ENCODE data around the gene TNNT3. TPM values are rescaled to one million over a fixed set of nuclear protein-coding genes. Genes with fewer than 3 reads are reported as not detected.

The TNNT3 gene
- total RNA-seq, 1 donor from 2014 or later, result 1.3 TPM

DNA sequence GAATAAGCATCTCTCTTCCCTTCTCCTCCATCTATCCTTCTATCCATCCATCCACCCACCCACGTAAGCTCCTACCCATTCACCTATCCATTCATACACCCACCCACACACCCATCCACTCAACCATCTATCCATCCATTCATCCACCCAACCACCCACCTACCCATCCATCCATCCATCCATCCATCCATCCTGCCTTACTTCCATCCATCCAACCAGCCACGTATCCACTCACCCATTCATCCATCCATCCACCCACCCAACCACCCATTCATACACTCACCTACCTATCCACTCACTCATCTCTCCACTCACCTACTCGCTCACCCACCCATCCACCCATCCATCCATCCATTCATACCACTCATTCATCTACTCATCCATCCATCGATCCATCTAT is 13.2 kb downstream of the TNNT3 start:
- Mint-ChIP-seq H3K9me3 (ENCODE audit: low read depth) (no peaks in the 10 kb centered on the region), H3K36me3 (ENCODE audit: low read depth) (no peaks in the 10 kb centered on the region), H3K27me3 (ENCODE audit: low read depth) (peaks cover 7% of the 10 kb centered on the region), H3K4me3 (ENCODE audit: unreplicated experiment) (no peak overlapping the region), H3K4me1 (ENCODE audit: low read depth) (peaks cover 9% of the 10 kb centered on the region), H3K27ac (ENCODE audit: unreplicated experiment) (no peak overlapping the region)
- TF ChIP-seq, protein P1, sequence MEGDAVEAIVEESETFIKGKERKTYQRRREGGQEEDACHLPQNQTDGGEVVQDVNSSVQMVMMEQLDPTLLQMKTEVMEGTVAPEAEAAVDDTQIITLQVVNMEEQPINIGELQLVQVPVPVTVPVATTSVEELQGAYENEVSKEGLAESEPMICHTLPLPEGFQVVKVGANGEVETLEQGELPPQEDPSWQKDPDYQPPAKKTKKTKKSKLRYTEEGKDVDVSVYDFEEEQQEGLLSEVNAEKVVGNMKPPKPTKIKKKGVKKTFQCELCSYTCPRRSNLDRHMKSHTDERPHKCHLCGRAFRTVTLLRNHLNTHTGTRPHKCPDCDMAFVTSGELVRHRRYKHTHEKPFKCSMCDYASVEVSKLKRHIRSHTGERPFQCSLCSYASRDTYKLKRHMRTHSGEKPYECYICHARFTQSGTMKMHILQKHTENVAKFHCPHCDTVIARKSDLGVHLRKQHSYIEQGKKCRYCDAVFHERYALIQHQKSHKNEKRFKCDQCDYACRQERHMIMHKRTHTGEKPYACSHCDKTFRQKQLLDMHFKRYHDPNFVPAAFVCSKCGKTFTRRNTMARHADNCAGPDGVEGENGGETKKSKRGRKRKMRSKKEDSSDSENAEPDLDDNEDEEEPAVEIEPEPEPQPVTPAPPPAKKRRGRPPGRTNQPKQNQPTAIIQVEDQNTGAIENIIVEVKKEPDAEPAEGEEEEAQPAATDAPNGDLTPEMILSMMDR (IDR thresholded peaks at IDR 0.05), result no peak
- peak; percentile 3 for DNase-seq (ENCODE audit: low spot score)

- Mint-ChIP-seq H3K27ac (ENCODE audit: unreplicated experiment) (no peak overlapping the region), H3K36me3 (ENCODE audit: low read depth) (no peaks in the 10 kb centered on the region), H3K9me3 (ENCODE audit: low read depth) (no peaks in the 10 kb centered on the region), H3K4me3 (ENCODE audit: unreplicated experiment) (no peak overlapping the region), H3K27me3 (ENCODE audit: low read depth) (peaks cover 7% of the 10 kb centered on the region), H3K4me1 (ENCODE audit: low read depth) (peaks cover 9% of the 10 kb centered on the region)
- TF ChIP-seq, protein P1 (IDR thresholded peaks at IDR 0.05), result no peak
- DNase-seq (ENCODE audit: low spot score), result peak; percentile 82
These were observed 14.2 kb downstream of the TNNT3 start for GRCh38 chr11:1933416-1934334.

DNA sequence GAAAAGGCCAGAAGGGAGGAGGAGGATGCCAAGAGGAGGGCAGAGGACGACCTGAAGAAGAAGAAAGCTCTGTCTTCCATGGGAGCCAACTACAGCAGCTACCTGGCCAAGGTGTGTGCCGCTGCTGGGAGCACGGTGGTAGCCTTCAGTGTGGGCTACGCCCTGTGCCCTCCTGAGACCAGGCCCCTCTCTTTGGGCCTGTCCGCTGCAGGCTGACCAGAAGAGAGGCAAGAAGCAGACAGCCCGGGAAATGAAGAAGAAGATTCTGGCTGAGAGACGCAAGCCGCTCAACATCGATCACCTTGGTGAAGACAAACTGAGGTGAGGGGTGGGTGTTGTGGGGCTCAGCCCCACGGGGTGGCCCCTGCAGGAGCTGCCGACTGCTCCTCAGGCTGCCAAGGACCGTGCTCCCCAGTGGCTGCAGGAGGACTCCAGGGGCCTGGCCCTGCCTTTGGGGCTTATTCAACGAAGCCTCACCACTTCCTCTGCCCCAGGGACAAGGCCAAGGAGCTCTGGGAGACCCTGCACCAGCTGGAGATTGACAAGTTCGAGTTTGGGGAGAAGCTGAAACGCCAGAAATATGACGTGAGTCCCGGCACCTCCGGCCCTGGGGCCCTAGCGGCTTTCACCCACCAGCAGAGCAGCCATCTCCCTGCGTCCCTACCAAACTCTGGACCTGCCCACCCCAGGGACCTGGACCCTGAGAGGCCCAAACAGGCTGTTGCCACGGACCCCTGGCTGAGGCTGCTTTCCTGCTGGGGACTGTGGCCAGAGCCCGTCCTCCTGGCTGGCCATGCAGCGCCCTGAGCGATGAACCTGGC is 15.0 kb downstream of the TNNT3 start:
- Mint-ChIP-seq H3K9me3 (ENCODE audit: low read depth) (no peaks in the 10 kb centered on the region), H3K4me1 (ENCODE audit: low read depth) (peaks cover 9% of the 10 kb centered on the region), H3K27me3 (ENCODE audit: low read depth) (peaks cover 7% of the 10 kb centered on the region), H3K27ac (ENCODE audit: unreplicated experiment) (no peak overlapping the region), H3K4me3 (ENCODE audit: unreplicated experiment) (no peak overlapping the region), H3K36me3 (ENCODE audit: low read depth) (no peaks in the 10 kb centered on the region)
- DNase-seq (ENCODE audit: low spot score), result peak; percentile 79
- TF ChIP-seq, protein P1 (IDR thresholded peaks at IDR 0.05), result no peak

- H3K4me1 Mint-ChIP-seq (ENCODE audit: low read depth), result peaks cover 17% of the 10 kb centered on the region
- H3K4me3 Mint-ChIP-seq (ENCODE audit: unreplicated experiment), result no peak overlapping the region
- no peaks in the 10 kb centered on the region for H3K9me3 Mint-ChIP-seq (ENCODE audit: low read depth)
- TF ChIP-seq, protein P1 (IDR thresholded peaks at IDR 0.05), result no peak
- H3K27ac Mint-ChIP-seq (ENCODE audit: unreplicated experiment), result no peak overlapping the region
- peaks cover 7% of the 10 kb centered on the region for H3K27me3 Mint-ChIP-seq (ENCODE audit: low read depth)
- DNase-seq (ENCODE audit: low spot score), result peak; percentile 84
- no peaks in the 10 kb centered on the region for H3K36me3 Mint-ChIP-seq (ENCODE audit: low read depth)
These were observed 15.9 kb downstream of the TNNT3 start for GRCh38 chr11:1935156-1936071.
